HG02678 (cell line): ENCODE results near the gene SLFNL1.

Source experiments
- ATAC-seq: cut with Tn5 transposase; IDR thresholded peaks from one replicate; pipeline ENCODE4 v1.9.1; 2021; ENCODE audit warnings: mild to moderate bottlenecking, moderate library complexity; ENCODE audit not compliant: unreplicated experiment

SLFNL1 gene

GRCh38 chr1:41021526-41022308 lies at the start of gene SLFNL1:
TSS of gene SLFNL1 (minus strand) at chr1:41021725. CDS start at chr1:41020660, 1,065 bp downstream.
- no peak for ATAC-seq

GRCh38 chr1:41056907-41057306 lies 35.4 kb upstream of the SLFNL1 start:
- no peak for ATAC-seq

- no peak for ATAC-seq
These were observed 31.8 kb upstream of the SLFNL1 start for GRCh38 chr1:41053316-41053715.

GRCh38 chr1:41051022-41051421 lies 29.5 kb upstream of the SLFNL1 start:
- ATAC-seq, result no peak

GRCh38 chr1:41048540-41048939 lies 27.0 kb upstream of the SLFNL1 start:
- no peak for ATAC-seq

- no peak for ATAC-seq
These were observed 24.8 kb upstream of the SLFNL1 start for GRCh38 chr1:41046347-41046775.

GRCh38 chr1:41045740-41046139 lies 24.2 kb upstream of the SLFNL1 start:
- ATAC-seq, result no peak

- ATAC-seq, result no peak
These were observed 22.7 kb upstream of the SLFNL1 start for GRCh38 chr1:41044187-41044586.

- ATAC-seq, result no peak
These were observed 20.2 kb upstream of the SLFNL1 start for GRCh38 chr1:41041614-41042270.

- no peak for ATAC-seq
These were observed 16.6 kb upstream of the SLFNL1 start for GRCh38 chr1:41038110-41038509.

- no peak for ATAC-seq
These were observed 15.8 kb upstream of the SLFNL1 start for GRCh38 chr1:41037116-41037903.

- ATAC-seq, result no peak
These were observed 11.7 kb upstream of the SLFNL1 start for GRCh38 chr1:41033272-41033671.

GRCh38 chr1:41032147-41032546 lies 10.6 kb upstream of the SLFNL1 start:
- no peak for ATAC-seq

- no peak for ATAC-seq
These were observed 9.5 kb upstream of the SLFNL1 start for GRCh38 chr1:41030872-41031616.

- no peak for ATAC-seq
These were observed 6.6 kb upstream of the SLFNL1 start for GRCh38 chr1:41028034-41028642.

- ATAC-seq, result no peak
These were observed 4.7 kb upstream of the SLFNL1 start for GRCh38 chr1:41025979-41026819.

- ATAC-seq, result no peak
These were observed 3.4 kb upstream of the SLFNL1 start for GRCh38 chr1:41024953-41025352.

GRCh38 chr1:41023279-41023990 lies 1.9 kb upstream of the SLFNL1 start:
- ATAC-seq, result no peak

- ATAC-seq, result no peak
These were observed 899 bp upstream of the SLFNL1 start for GRCh38 chr1:41022424-41022823.
